ENCODE results near the gene CNGA2. TPM values are rescaled to one million over a fixed set of nuclear protein-coding genes. Genes with fewer than 3 reads are reported as not detected.

The CNGA2 gene
- total RNA-seq, 1 donor from 2014 or later: not detected

- DNase-seq (ENCODE audit: extremely low spot score, unreplicated experiment): no peak
- H3K27me3 Mint-ChIP-seq: no peaks in the 10 kb centered on the region
- no peak overlapping the region for H3K4me3 Mint-ChIP-seq
- TF ChIP-seq, protein P1, sequence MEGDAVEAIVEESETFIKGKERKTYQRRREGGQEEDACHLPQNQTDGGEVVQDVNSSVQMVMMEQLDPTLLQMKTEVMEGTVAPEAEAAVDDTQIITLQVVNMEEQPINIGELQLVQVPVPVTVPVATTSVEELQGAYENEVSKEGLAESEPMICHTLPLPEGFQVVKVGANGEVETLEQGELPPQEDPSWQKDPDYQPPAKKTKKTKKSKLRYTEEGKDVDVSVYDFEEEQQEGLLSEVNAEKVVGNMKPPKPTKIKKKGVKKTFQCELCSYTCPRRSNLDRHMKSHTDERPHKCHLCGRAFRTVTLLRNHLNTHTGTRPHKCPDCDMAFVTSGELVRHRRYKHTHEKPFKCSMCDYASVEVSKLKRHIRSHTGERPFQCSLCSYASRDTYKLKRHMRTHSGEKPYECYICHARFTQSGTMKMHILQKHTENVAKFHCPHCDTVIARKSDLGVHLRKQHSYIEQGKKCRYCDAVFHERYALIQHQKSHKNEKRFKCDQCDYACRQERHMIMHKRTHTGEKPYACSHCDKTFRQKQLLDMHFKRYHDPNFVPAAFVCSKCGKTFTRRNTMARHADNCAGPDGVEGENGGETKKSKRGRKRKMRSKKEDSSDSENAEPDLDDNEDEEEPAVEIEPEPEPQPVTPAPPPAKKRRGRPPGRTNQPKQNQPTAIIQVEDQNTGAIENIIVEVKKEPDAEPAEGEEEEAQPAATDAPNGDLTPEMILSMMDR (conservative IDR thresholded peaks at IDR 0.05): no peak
- H3K36me3 Mint-ChIP-seq: no peaks in the 10 kb centered on the region
- no peak overlapping the region for H3K27ac Mint-ChIP-seq
- no peaks in the 10 kb centered on the region for H3K9me3 Mint-ChIP-seq
- no peaks in the 10 kb centered on the region for H3K4me1 Mint-ChIP-seq (ENCODE audit: unreplicated experiment)
Measured at GRCh38 chrX:151702741-151703340, 31.7 kb upstream of the CNGA2 start.

GRCh38 chrX:151703487-151703886 lies 31.1 kb upstream of the CNGA2 start:
- Mint-ChIP-seq H3K4me1 (ENCODE audit: unreplicated experiment) (no peaks in the 10 kb centered on the region), H3K27ac (no peak overlapping the region), H3K27me3 (no peaks in the 10 kb centered on the region), H3K36me3 (no peaks in the 10 kb centered on the region), H3K4me3 (no peak overlapping the region), H3K9me3 (no peaks in the 10 kb centered on the region)
- no peak for DNase-seq (ENCODE audit: extremely low spot score, unreplicated experiment)
- TF ChIP-seq, protein P1 (conservative IDR thresholded peaks at IDR 0.05): no peak

- Mint-ChIP-seq H3K4me1 (ENCODE audit: unreplicated experiment) (no peaks in the 10 kb centered on the region), H3K9me3 (no peaks in the 10 kb centered on the region), H3K4me3 (no peak overlapping the region), H3K27ac (no peak overlapping the region), H3K36me3 (no peaks in the 10 kb centered on the region), H3K27me3 (no peaks in the 10 kb centered on the region)
- DNase-seq (ENCODE audit: extremely low spot score, unreplicated experiment): no peak
- TF ChIP-seq, protein P1 (conservative IDR thresholded peaks at IDR 0.05): no peak
Measured at GRCh38 chrX:151704041-151704663, 30.4 kb upstream of the CNGA2 start.

DNA sequence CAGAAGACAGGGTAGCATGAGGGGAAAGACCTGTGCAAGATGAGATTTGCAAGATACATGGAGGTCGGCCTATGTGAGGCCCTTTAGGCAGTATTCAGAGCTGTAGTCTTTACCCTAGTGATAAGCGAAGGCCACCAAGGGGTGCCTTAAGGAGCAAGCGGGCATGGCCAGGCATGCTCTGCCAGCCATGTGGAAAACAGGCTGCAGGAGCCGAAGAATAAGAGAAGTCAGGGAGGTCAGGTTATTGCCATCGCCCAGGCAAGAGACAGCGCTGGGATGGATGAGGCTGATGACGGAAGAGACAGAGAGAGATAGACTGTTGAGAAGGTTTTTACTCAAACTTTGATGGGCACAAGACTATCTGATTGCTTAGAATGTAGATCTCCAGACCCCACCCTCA lies 25.7 kb upstream of the CNGA2 start:
- H3K27me3 Mint-ChIP-seq: no peaks in the 10 kb centered on the region

GRCh38 chrX:151710457-151710856 lies 24.1 kb upstream of the CNGA2 start:
- Mint-ChIP-seq H3K9me3 (no peaks in the 10 kb centered on the region), H3K4me3 (no peak overlapping the region), H3K36me3 (no peaks in the 10 kb centered on the region), H3K4me1 (ENCODE audit: unreplicated experiment) (no peaks in the 10 kb centered on the region), H3K27ac (no peak overlapping the region), H3K27me3 (no peaks in the 10 kb centered on the region)
- TF ChIP-seq, protein P1 (conservative IDR thresholded peaks at IDR 0.05): no peak
- DNase-seq (ENCODE audit: extremely low spot score, unreplicated experiment): no peak

More for the DNA sequence above, 25.7 kb upstream of the CNGA2 start:
- TF ChIP-seq, protein P1 (conservative IDR thresholded peaks at IDR 0.05): no peak
- Mint-ChIP-seq H3K36me3 (no peaks in the 10 kb centered on the region), H3K27ac (no peak overlapping the region), H3K4me1 (ENCODE audit: unreplicated experiment) (no peaks in the 10 kb centered on the region), H3K9me3 (no peaks in the 10 kb centered on the region), H3K4me3 (no peak overlapping the region)
- no peak for DNase-seq (ENCODE audit: extremely low spot score, unreplicated experiment)

All from type B pancreatic cell (in vitro differentiated cells).